NT2/D1 (cell line): ENCODE results near the gene WDR77.

Experiments used
- YY1 ChIP-seq: IDR thresholded peaks from 2 replicates; pipeline ENCODE4 v1.6.1; 2011; ENCODE audit not compliant: insufficient read length, insufficient read depth
- ZNF274 ChIP-seq: IDR thresholded peaks from 2 replicates; pipeline ENCODE4 v1.6.1; 2011; ENCODE audit warnings: mild to moderate bottlenecking, low read depth, low read length

- TF ChIP-seq YY1 = no peak
- TF ChIP-seq ZNF274 = no peak
Measured at GRCh38 chr1:111471012-111471411, 22.0 kb upstream of the WDR77 start.
